Gastrocnemius medialis (tissue), 4 donors: Measurements from ENCODE around the gene CLEC18B.

Source experiments
- CTCF ChIP-seq, 5 experiments: fragments of 450-650 bp in 3 of 5; fragments of 200-600 bp in 2 of 5; sonication (generic) in 2 of 5; IDR thresholded peaks in 4 of 5; conservative IDR thresholded peaks in 1 of 5; 1 replicate in 4 of 5; 2 replicates in 1 of 5; pipeline ENCODE4 v1.5.1; 2016 to 2019; ENCODE audit warnings: antibody characterized with exemption in 5 of 5, mild to moderate bottlenecking in 3 of 5, moderate library complexity in 3 of 5
- POLR2A ChIP-seq, 2 donors: fragments of 450-650 bp; IDR thresholded peaks; one replicate each; pipeline ENCODE4 v1.6.1; 2017; ENCODE audit warnings: antibody characterized with exemption in 2 of 2, mild to moderate bottlenecking in 2 of 2, moderate library complexity in 2 of 2

- TF ChIP-seq POLR2A (IDR thresholded peaks at IDR 0.05): no peak
- no peak for TF ChIP-seq CTCF (IDR thresholded peaks at IDR 0.05 in 4 of 5, conservative IDR thresholded peaks at IDR 0.05 in 1 of 5)
Measured at GRCh38 chr16:74469946-74470478, 48.7 kb upstream of the CLEC18B start.
